KOPT-K1 (cell line): ENCODE measurements around the gene HHIPL1.

Experiments used
- H3K27ac ChIP-seq: fragments of 200-600 bp; sonication (generic); 2 replicates; pipeline ENCODE4 v1.5.1; 2016; ENCODE audit warnings: antibody characterized with exemption, mild to moderate bottlenecking, low read depth, low read length; ENCODE audit not compliant: poor library complexity, severe bottlenecking
- H3K36me3 ChIP-seq: fragments of 200-600 bp; sonication (generic); 2 replicates; pipeline ENCODE4 v1.5.1; 2017; ENCODE audit warnings: antibody characterized with exemption, mild to moderate bottlenecking, low read length, moderate library complexity; ENCODE audit not compliant: insufficient read depth
- H3K9me3 ChIP-seq: fragments of 200-600 bp; sonication (generic); 2 replicates; pipeline ENCODE4 v1.5.1; 2017; ENCODE audit warnings: antibody characterized with exemption, low read length, mild to moderate bottlenecking; ENCODE audit not compliant: insufficient read depth, poor library complexity, severe bottlenecking

Gene HHIPL1

DNA sequence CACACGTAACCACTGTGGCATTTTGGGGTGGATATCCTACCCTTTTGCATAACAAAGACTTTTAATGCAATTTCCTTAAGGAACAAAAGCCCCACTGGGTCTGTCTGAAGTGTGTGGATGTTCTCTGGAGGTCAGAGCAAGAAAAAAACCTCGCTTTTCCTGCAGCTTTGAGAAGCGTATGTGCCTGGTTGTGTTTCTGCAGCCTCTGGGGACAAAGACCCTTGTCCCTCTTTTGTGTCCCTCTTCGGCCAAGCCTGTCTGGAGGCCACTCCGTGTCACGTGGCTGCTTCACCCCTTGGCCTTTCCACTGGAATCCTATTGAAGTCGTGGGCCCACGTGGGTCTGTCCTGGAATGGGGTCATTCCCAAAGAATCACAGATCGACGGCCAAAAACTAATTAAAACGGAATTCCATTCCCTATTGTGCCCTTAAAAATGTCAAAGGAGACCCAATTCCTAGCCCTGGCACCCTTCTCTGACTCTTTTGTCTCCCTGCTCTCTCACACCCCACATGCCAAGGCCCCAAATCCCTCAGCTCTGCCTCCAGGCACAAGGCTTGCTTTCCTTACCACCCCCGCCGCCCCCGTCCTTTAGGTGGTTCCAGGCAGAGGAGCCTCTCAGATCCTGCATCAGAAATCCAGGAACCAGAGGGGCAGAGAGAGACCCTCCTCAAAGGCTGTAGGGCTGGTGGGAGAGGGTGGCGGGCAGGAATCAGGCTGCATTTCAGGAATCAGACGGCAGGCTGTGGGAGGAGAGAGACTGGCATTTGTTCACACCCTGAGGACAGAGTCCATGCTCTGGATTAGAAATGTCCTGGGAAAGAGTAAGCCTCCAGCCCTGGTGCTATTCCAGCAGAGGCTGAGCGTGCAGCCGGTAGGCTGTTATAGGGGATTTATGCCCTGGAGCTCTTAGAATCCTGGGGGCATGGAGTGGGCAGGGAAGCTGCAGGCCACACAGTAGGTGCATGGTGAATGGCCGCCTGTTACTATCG is 26.6 kb downstream of the HHIPL1 start:
- H3K27ac ChIP-seq, result no peak overlapping the region
- H3K36me3 ChIP-seq, result no peaks in the 10 kb centered on the region
- no peaks in the 10 kb centered on the region for H3K9me3 ChIP-seq

DNA sequence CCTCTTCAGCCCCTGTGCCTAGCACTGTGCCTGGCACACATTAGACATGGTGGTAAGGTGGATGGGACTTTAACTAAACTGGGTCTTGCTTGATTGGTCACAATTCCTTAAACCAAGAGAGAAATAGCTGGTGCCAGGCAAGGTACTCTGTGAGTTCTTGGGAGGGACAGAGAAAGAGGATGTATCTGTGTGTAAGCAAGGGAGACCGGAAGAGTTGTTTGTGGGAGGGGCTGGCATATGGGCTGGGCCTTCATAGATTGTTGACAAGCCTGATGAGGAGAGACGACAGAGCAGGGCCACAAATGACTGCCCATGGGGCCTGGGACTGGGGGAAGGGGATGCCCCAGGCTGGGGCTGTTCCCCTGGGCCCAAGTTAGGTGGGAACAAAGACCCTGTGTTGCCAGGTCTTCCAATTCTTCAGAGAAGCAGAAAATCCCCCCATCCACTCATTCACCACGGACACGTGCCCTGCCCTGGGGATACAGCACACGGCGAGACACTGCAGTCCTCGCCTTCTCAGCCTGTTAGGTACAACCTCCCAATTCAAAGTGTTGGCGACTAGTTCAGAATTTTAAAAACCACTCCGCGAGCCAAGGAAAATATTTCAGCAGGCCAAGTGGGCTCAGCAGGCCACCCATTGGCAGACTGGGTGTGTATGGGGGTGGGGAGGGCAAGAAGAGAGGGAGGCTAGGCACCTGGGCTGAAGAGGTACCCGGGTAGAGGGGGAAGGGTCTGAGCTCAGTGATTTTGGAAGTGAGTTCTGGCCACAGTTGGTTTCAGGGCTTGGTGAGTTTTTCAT is 27.8 kb downstream of the HHIPL1 start:
- Histone ChIP-seq H3K9me3 (peaks cover 6% of the 10 kb centered on the region), H3K36me3 (no peaks in the 10 kb centered on the region), H3K27ac (no peak overlapping the region)

DNA sequence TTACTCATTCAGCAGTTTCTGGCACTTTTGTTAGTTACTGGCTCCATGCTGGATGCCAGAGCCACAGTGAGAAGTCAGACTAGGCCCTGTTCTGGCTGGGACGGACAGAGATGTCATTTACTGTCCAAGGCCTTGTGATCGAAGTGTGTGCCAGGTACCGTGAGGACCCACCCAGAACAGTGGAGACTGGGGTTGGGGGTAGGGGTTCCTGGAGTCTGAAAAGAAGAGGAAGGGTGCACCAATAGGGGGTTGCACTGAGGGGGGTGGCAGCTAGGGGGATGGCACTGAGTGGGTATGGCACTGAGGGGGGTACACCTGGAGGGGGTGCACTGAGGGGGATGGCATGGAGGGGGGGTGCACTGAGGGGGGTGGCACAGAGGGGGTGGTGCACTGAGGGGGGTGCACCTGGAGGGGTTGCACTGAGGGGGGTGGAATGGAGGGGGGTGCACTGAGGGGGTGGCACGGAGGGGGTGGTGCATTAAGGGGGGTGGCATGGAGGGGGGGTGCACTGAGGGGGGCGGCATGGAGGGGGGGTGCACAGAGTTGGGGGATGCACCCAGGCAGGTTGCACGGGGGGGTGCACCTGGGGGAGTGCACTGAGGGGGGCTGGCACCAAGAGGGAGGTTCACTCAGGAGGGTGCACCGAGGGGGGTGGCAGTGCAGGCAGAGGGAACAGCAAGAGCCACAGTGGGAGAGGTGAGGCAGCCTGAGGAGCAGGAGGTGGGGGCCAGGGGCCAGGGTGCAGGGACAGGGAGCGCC is 28.6 kb downstream of the HHIPL1 start:
- Histone ChIP-seq H3K9me3 (peaks cover 14% of the 10 kb centered on the region), H3K27ac (no peak overlapping the region), H3K36me3 (no peaks in the 10 kb centered on the region)

DNA sequence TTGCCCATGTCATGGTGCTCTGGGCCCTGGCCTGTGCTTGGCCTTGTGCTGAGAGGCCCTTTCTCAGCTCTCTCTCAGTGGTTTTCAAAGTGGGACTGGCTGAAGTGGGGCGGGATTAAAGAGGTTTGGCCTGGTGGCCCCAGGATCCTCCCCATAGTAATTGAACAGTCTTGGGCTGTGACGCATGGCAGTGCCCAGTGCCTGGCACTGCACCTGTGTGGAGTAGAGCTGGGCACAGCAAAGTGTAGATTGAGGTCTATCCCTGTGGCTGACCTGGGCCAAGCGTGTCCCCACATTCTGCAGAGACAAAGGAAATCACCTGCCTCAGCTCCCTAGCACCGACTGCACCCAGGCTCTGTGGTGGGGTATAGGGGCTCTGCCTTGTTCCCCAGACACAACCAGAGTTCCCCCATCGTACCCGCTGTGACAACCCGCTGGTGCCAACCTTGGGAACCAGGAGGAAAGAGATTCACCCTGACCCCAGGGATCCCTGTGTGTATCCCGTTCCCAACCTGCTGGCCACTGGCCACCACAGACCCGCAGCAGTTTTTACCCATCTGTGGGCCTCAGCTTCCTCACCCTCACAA is 29.2 kb downstream of the HHIPL1 start:
- Histone ChIP-seq H3K27ac (no peak overlapping the region), H3K9me3 (peaks cover 19% of the 10 kb centered on the region), H3K36me3 (no peaks in the 10 kb centered on the region)

DNA sequence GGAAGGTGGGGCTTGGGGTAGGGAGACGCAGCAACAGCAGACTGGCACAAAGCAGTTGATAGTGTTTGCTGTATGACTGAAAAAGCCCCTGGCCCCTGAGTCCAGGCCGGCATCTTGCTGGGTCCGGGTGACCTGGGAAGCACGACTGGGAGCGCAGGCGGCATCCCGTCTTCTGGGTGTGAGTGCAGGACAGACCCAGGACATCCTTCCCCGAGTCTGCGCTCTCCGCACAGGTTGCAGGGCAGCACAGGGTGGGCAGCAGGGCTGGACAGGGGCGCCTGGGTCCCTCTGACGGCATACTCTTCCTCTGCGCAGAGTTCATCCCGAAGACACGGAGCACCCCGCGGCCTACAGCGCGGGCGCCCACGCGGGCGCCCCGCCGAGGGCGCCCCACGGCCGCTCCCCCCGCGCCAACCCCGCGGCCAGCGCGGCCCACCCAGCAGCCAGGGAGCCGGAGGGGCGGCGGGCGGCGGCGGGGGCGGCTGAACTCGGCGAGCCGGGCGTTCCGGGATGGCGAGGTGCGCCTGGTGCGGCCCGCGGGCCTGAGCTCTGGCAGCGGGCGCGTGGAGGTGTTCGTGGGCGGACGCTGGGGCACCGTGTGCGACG is 29.9 kb downstream of the HHIPL1 start:
- peaks cover 19% of the 10 kb centered on the region for H3K9me3 ChIP-seq
- H3K36me3 ChIP-seq, result no peaks in the 10 kb centered on the region
- no peak overlapping the region for H3K27ac ChIP-seq

DNA sequence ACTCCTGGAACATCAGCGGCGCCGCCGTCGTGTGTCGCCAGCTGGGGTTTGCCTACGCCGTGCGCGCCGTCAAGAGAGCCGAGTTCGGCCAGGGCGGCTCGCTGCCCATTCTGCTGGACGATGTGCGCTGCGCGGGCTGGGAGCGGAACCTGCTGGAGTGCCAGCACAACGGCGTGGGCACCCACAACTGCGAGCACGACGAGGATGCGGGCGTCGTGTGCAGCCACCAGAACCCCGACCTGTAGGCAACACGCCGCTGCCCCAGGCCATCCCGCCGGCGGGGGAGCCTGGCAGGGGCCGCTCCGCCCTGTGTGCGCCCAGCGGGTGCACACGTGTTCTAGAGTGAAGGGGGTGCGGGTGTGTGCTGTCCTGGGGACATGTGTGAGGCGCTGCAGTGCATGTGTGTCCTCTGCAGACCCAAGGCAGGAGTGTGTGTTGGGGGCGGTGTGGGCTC is 30.5 kb downstream of the HHIPL1 start:
- H3K27ac ChIP-seq, result no peak overlapping the region
- H3K9me3 ChIP-seq, result peaks cover 19% of the 10 kb centered on the region
- no peaks in the 10 kb centered on the region for H3K36me3 ChIP-seq

DNA sequence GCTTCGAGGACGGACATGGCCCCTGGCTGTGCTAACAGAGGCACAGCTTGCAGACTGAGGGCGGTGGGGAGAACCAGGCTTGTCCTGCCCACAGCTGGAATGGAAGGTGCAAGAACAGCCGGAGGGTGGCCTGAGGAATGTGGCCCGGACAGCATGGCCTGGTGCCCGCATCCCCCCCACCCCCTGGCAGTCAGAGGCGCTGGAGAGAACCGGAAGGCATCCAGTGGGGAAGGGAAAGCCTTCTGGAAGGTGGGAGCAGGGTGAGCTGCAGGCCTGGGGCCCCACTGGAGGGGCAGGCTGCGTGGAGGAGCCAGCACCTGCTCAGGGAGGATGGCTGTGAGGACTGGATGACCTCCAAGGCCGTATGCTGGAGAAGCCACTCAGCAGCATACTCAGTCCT is 31.0 kb downstream of the HHIPL1 start:
- no peaks in the 10 kb centered on the region for H3K36me3 ChIP-seq
- no peak overlapping the region for H3K27ac ChIP-seq
- peaks cover 19% of the 10 kb centered on the region for H3K9me3 ChIP-seq

DNA sequence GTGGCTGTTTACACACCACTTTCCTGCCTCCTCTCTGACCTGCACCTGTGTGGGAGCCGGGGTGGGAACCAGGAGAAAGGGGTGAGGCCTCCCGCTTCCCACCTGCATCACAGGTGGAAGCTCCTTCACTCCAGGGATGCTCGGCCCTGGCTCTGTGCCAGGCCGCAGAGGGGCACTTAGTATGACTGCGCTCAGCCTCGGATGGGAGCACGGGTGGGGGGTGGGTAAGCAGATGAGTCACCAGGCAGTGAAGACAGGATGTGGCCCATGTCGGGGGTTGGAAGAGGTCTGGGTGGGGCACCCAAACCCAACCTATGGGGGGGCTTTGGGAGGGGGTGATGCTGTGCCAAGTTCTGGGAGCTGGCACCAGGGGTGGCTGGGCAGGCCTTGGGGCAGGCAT is 31.7 kb downstream of the HHIPL1 start:
- no peaks in the 10 kb centered on the region for H3K36me3 ChIP-seq
- no peak overlapping the region for H3K27ac ChIP-seq
- H3K9me3 ChIP-seq, result peaks cover 19% of the 10 kb centered on the region

DNA sequence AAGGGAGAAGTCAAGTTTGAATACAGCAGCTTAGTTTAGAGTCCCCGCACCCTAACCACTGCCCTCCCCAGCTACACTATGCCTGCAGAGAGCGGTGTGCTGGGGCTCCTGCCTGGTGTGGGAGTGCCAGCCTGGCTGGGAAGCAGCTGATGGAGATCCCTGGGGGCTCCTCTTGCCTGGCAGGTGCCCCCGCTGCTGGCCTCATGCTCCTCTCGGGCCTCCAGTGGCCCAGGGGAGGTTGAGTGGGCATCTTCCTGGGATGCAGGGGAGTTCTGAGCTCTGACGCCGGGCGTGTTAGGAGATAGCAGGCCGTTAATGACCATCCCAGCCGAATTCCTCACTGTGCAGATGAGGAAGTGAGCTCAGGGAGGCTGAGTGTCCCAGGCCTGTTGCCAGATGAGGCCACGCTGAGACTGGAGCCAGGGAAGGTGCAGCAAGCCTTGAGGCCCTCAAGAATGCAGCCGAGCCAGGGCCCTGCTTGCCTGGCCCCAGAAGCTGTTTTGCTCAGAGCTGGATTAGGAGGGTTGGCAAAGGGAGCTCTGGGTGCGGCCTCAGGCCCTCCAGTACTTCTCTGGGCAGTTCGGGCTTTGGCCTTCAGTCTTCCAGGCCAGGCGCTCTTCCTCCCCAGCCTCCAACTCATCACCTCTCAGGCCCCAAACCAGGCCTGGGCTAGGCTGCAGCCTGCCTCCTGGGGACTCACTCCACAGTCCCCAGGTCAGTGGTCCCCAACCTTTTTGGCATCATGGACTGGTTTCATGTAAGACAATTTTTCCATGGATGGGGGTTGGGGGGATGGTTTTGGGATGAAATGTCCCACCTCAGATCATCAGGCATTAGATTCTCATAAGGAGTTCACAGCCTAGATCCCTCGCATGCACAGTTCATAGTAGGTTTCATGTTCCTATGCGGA is 32.6 kb downstream of the HHIPL1 start:
- Histone ChIP-seq H3K9me3 (peaks cover 19% of the 10 kb centered on the region), H3K27ac (no peak overlapping the region), H3K36me3 (no peaks in the 10 kb centered on the region)

DNA sequence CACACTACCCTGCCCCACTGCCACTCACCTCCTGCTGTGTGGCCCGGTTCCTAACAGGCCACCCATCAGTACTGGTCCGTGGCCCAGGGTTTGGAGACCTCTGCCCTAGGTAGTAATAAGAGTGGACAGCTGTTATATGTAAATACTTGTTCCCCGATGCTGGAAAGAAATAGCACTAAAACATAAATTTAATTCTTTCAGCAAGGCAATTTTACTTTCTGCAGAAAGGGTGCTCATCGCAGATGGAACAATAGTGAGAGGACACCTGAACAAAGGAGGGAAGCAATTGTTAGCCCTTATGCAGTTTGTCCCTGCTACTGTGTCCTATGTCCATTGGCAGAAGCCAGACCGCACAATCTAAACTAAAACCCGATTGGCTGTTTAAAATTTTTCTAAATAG is 33.3 kb downstream of the HHIPL1 start:
- Histone ChIP-seq H3K9me3 (peaks cover 19% of the 10 kb centered on the region), H3K36me3 (no peaks in the 10 kb centered on the region), H3K27ac (no peak overlapping the region)

DNA sequence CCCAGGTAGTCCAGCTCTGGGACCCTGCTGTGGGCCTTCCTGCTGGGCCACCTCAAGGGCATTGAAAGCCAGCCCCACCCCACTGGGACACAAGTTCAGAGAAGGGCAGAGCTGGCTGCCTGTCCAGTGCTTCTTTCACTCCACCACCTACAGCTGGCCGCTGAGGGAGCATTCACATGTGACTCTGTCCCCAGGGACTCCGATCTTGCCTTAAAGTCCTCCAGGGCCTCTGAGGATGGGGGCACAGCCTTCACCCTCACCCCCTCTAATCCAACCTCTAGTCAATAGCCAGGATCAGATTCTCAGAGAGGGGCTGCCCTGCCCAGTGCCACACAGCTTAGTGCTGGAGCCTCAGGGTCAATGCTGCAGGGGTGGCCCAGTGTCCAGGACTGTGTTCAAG is 34.2 kb downstream of the HHIPL1 start:
- Histone ChIP-seq H3K27ac (no peak overlapping the region), H3K9me3 (peaks cover 19% of the 10 kb centered on the region), H3K36me3 (no peaks in the 10 kb centered on the region)

DNA sequence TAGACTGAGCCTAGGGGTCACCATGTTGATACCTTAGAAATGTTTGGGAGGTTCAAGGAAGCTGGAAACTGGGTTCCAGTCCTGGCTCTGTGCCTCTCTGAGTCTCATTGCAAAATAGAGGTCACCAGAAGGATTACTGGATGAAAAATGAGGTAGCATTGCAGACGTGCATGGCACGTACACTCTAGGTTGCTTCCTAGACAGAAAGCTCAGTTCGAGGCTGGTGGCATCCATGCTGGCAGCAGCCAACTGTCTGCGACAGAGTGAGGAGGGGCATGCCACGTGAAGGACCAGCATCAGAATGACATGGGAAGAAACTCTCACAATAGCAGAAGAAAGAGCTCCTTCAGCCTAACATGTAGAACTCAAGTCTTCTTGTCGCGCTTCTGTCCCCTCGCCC is 34.6 kb downstream of the HHIPL1 start:
- Histone ChIP-seq H3K9me3 (peaks cover 19% of the 10 kb centered on the region), H3K27ac (no peak overlapping the region), H3K36me3 (no peaks in the 10 kb centered on the region)

DNA sequence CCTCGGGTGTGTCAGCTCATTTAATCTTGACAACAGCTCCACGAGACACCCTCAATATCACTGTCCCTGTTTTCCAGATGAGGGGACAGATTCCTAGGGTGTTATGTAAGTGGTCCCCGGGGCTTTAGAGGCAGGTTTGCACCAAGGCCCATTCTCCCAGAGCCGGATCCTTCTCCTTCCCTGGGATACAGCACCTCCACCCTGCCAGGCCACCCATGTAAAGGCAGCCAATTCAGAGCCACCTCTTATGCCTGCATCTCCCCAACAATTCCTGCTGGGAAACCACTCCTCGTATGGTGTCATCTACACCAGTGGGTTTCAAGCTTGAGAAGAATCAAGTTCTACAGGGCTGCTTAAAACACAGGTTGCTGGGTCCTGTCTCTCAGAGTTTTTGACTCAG is 35.1 kb downstream of the HHIPL1 start:
- H3K9me3 ChIP-seq, result peaks cover 19% of the 10 kb centered on the region
- H3K27ac ChIP-seq, result no peak overlapping the region
- H3K36me3 ChIP-seq, result no peaks in the 10 kb centered on the region
